GM12878 (cell line): ENCODE measurements around the gene MEIS2.

Experiments used
- BCL11A ChIP-seq: IDR thresholded peaks from 2 replicates; pipeline ENCODE4 v1.6.1; 2011; ENCODE audit warnings: low read depth, low read length
- CTCF ChIP-seq, 3 experiments: IDR thresholded peaks in 2 of 3; conservative IDR thresholded peaks in 1 of 3; 2 replicates each; pipeline ENCODE4 v1.5.1; 2011; ENCODE audit warnings: low read depth in 3 of 3, low read length in 3 of 3, mild to moderate bottlenecking in 3 of 3, control low read depth in 2 of 3, moderate library complexity in 2 of 3, inconsistent platforms in 1 of 3, mixed read lengths in 1 of 3; ENCODE audit not compliant: control insufficient read depth in 2 of 3, insufficient read depth in 1 of 3; ENCODE audit errors: extremely low read depth in 1 of 3
- MYC ChIP-seq: IDR thresholded peaks from 2 replicates; pipeline ENCODE4 v1.6.1; 2011; ENCODE audit warnings: mild to moderate bottlenecking, low read length, moderate library complexity, inconsistent platforms; ENCODE audit not compliant: insufficient read depth, insufficient replicate concordance, insufficient read length, severe bottlenecking
- NR2C2 ChIP-seq: IDR thresholded peaks from 2 replicates; pipeline ENCODE4 v1.6.1; 2011; ENCODE audit warnings: borderline replicate concordance, low read depth; ENCODE audit not compliant: control insufficient read depth, insufficient read length
- POLR2A ChIP-seq: IDR thresholded peaks from 2 replicates; pipeline ENCODE4 v1.6.1; 2011; ENCODE audit warnings: low read depth, mild to moderate bottlenecking, low read length
- REST ChIP-seq: IDR thresholded peaks from 2 replicates; pipeline ENCODE4 v1.6.1; 2012; ENCODE audit warnings: mild to moderate bottlenecking, low read depth, low read length
- SIN3A ChIP-seq: IDR thresholded peaks from 2 replicates; pipeline ENCODE4 v1.6.1; 2012; ENCODE audit warnings: low read depth, low read length, improper control_type of control experiment
- SMAD1 ChIP-seq: fragments of 450-650 bp; IDR thresholded peaks from 2 replicates; pipeline ENCODE4 v1.6.1; 2018; ENCODE audit warnings: mild to moderate bottlenecking, low read depth; ENCODE audit not compliant: partially characterized antibody
- TCF7 ChIP-seq: IDR thresholded peaks from 2 replicates; pipeline ENCODE4 v1.6.1; 2014; ENCODE audit warnings: antibody characterized with exemption, borderline replicate concordance

- TF ChIP-seq TCF7 (no peak), NR2C2 (no peak), CTCF (IDR thresholded peaks at IDR 0.05 in 2 of 3, conservative IDR thresholded peaks at IDR 0.05 in 1 of 3; ENCODE audit: control insufficient read depth in 2 of 3, extremely low read depth in 1 of 3, insufficient read depth in 1 of 3, low read depth in 3 of 3, low read length in 3 of 3) (no peak), MYC (no peak), POLR2A (no peak), BCL11A (no peak), SMAD1 (no peak), SIN3A (no peak), REST (no peak)
These were observed 71.6 kb downstream of the MEIS2 start for GRCh38 chr15:37028625-37029296.
